HG02943 (cell line): ENCODE data around the gene SENP1.

ENCODE experiments used
- ATAC-seq: cut with Tn5 transposase; IDR thresholded peaks from one replicate; pipeline ENCODE4 v1.9.1; 2021; ENCODE audit warnings: mild to moderate bottlenecking, low read depth, moderate library complexity; ENCODE audit not compliant: unreplicated experiment

Gene SENP1

DNA sequence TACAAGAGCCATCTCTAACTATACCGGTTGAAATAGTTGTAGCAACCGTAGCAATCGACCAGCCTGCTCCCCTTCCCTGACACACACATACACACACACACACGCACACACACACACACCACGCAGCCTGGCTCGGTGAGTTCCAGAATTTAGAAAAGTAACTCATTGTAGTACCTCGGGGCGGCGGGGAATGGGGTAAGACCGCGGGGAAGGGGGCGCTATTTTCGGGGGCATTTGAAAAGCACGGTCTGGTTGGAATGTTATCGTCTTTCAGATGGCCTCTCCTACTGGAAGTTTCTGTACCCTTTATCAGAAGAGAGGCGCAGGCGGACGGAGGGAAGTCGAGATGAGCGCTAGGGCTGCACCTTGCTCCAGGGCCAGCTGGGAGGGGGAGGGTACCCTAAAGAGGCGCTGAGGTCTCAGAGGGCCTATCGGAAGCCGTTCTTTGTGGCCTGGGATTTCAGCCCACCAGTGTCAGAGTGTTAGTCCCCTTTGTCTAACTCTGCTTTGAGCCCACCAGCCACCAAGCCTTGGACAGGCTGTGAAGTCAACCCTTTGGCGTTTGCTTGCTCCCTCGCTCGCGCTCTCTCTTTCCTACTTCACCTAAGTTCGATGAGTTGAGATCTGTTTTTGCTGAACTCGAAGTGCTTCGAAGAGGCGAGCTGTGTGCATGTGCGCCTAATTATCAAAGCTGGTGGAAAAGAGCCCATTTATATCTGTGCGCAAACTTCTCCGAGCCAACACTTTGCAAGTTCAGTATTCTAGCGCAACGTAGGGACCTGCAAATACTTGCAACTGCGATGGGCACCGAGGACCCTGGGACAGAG is 102.4 kb downstream of the SENP1 start:
- ATAC-seq, result no peak

DNA sequence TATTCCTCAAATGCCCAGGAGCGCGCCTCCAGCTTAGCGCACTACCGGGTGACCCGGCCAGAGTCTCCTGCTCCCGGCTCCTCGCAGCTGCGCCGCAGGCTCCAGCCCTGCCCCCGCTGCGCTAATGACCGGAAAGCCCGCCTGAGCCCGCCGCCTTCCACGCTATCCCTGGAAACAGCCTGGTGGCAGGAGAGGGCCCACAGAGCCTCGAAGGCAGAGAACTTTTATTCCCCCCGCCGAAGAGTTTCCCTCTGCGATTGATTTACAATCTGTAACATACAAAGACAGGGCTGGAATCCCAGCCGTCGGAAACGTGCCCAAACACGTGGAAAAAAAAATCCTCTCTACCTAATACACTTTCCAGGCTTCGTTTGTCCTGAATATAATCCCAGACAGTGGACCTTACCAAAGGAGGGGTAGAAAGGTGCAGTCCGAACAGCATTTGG is 103.1 kb downstream of the SENP1 start:
- ATAC-seq, result no peak

DNA sequence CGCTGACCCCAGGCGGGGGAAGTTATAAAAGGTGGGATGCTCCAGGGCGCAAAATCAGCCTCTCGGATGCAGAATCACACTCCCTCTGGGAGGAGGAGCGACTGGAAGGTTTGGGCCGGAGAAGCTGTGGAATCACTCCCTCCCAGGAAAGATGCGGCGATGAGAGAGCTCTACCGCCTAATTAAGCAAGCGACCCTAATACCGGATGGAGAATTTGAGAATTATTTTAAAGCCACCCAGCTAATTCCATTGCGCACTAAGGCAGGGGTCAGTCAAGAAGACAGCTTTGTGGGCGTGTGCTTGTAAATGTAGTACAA is 103.5 kb downstream of the SENP1 start:
- ATAC-seq, result no peak

DNA sequence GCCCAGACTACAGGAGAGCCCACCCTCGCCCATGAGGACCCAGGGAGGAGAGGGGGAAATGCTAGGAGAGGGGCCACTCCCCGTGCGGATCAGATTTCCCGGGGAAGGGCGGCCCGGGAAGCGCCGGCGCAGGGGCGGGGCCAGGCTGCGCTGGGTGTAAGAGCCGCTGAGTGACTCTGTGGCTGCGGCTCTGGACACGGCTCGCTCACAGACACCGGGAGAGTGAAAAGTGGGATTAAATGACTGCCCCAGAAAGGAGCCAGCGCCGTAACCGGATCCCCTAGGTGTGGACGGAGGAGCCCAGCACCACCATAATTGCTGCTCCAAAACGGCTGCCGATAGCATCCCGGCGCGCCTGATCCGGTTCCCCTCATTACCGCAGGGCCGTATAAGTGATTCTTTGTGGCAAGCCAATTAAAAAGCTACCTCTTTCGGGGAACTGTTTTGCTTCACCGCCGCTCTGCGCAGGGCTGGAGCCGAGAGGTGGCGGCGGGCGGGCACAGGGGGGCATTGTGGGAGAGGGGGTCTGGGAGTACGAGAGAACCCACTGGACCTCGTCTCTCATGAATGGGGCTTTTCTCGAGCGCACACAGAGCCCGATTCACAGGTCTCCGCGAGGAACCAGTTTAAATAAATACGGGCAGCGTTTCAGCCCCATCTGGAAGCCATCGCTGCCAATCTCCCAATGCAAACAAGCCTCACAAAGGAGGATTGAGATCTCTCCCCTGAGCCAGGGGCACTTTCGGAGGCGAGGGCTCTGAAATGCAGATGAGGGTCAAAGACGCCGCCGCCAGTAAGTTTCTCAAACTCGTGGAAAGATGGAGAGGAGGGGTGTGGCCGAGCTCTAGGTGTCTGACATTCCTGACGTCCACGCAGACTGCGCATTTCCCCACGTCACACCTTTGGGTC is 104.1 kb downstream of the SENP1 start:
- no peak for ATAC-seq

DNA sequence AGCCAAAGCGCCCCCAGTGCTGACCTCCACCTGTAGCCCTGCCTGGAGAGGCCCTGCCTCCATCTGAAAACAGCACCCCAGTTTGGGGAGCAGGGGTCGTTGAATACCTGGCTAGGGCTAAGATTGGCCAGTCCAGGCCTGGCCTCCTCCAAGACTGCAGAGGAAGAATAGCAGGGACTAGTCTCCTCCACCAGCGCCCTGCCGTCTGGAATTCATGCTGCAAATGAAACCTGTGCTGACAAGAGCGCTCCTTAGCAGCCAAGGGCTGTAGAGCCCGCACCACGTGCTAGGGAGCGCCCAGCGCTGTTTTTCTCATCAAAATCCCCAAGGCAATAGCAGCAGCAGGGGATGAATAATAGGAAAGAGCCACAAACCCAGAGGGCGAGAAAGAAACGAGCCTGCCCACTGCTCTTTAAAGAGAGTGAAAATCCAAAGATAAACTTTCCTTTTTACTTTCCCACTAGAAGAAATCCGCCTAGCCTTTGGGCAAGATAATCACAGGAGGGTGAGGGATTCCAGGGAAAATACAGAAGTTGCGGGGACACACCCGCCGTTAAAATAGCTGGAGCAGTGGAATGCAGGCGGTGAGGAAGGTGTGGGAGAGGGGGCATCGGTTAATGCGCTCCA is 104.9 kb downstream of the SENP1 start:
- ATAC-seq, result no peak

DNA sequence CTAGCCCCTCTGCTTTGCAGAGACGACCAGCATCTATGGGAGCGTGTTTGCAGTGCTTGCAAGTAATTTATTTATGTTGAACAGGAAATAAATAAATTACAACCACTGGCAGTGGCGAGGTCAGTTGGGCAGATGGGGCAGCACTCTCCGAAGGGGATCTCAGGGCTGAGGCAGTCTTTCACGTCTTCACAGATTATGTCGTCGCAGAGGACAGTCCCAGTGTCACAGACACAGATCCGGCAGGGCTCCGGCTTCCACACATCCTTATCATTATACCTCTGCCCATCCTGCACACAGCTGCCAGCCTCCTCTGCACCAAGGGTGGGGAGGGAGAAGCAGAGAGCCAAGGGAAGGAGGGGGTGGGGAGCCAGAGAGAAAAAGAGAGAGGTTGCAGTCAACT is 106.1 kb downstream of the SENP1 start:
- no peak for ATAC-seq

DNA sequence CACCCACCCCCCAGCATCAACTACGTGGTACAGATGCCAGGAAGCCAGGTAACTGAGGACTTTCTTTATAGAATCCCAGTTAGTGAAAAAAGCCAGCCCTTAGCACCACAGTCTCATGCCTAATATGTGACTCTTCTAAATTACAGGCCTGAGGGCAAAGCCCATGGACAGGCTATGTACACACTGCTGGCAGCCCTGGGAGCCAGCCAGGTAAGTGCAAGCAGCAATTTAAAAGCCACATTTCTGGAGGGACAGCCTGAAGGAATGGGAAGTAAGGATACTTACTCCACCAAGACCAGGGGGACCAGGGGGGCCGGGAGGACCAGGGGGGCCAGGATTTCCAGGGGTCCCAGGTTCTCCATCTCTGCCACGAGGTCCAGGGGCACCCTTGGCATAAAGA is 108.6 kb downstream of the SENP1 start:
- ATAC-seq, result no peak

DNA sequence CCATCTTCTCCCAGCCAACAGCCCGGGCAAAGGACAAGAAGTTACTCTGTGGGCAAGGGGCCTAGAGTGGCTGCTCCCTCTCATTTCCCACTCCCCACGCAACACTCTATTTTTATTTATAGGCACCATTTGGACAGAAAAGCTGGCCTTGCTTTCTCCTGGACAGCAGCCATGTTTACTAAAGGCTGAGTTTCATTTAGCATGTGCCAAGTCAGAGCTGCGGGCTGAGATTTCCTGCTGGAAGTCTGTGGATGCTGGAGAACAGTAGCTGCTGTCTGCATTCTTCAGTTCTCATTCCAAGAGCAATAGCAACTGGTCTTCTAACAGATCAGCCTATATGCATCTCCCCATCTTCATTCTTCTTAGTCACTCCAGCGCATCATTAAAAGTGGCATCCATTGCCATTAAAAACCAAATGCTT is 109.9 kb downstream of the SENP1 start:
- no peak for ATAC-seq

DNA sequence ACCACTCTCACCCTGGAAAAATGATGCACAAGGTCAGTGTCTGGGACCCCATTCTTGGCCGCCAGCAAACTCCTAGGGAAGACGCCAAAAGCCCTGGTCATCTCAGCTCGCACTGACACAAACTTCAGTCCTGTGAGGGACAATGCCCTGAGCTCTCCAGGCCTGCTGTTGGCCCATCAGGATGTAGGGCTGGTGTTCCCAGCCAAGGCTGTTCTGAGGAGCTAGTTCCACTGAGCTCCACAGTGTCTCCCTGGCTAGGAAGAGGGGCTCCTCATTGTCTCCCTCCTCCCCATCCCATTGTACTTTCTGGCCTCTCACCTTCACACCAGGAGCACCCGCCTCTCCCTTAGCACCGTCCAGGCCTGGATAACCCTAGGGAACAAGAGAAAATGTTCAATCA is 112.4 kb downstream of the SENP1 start:
- ATAC-seq, result no peak
